ENCODE results near the gene COQ10A.

Gene COQ10A

DNA sequence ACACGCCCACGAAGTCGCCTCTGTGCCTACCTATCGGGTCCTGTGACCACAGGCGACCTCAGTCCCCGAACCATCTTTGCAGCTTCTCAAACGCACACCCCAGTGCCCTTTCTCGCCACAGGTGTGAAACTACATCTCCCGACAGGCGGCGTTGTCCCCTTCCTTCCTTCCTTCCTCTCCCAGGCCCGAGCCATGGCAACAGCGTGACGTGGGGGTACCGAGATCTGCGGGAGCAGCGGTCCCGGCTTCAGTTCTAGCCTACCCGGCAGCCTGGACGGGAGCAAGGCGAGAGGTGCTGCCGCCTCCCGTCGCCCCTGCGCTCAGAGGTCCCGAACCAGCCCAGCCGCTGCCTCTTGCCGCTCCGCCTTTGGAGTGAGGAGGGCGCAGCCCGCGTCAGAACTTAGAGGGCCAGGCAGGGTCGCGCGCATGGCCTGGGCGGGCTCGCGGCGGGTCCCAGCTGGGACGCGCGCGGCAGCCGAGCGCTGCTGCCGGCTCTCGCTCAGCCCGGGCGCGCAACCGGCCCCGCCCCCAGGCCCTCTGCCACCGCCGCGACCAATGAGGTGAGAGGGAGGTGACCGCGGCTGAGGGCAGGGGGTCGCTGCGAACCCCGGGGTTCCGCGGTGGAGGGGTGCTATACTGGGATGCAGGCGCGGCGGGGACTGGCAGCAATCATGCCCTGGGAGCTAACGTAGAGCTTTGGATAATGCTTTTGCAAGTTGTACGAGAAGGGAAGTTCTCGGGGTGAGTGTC lies at the start of gene COQ10A:
COQ10A (plus strand) TSS at position 250 of the 750 bp plus-strand sequence; CDS start at position 427, 177 bp downstream.
- peak within 1 kb of the TSS; percentile 65 to 91 for H3K9ac ChIP-seq (ENCODE audit: low read length in 2 of 2)
- H3K27ac ChIP-seq (ENCODE audit: low read length): peak within 1 kb of the TSS; percentile 92
- H3K4me1 ChIP-seq (ENCODE audit: control insufficient read depth, insufficient read depth, low read length): peaks cover 19% of the 10 kb centered on the region
- no peaks in the 10 kb centered on the region for H3K9me3 ChIP-seq (ENCODE audit: control insufficient read depth in 2 of 2, low read length in 2 of 2)
- peaks cover 12 to 14% of the 10 kb centered on the region in 2 donors for H3K36me3 ChIP-seq (ENCODE audit: control insufficient read depth in 2 of 2, insufficient read depth in 2 of 2, low read length in 2 of 2)
- no peaks in the 10 kb centered on the region for H3K27me3 ChIP-seq (ENCODE audit: control insufficient read depth in 1 of 2, insufficient read depth in 2 of 2, low read length in 2 of 2)
- peak within 1 kb of the TSS; percentile 56 to 86 for H3K4me3 ChIP-seq (ENCODE audit: low read length in 2 of 2)

- Histone ChIP-seq H3K27me3 (ENCODE audit: control insufficient read depth in 1 of 2, insufficient read depth in 2 of 2, low read length in 2 of 2) (no peaks in the 10 kb centered on the region), H3K4me1 (ENCODE audit: control insufficient read depth, insufficient read depth, low read length) (peaks cover 41% of the 10 kb centered on the region), H3K36me3 (ENCODE audit: control insufficient read depth in 2 of 2, insufficient read depth in 2 of 2, low read length in 2 of 2) (peaks cover 11 to 12% of the 10 kb centered on the region in 2 donors), H3K9me3 (ENCODE audit: control insufficient read depth in 2 of 2, low read length in 2 of 2) (no peaks in the 10 kb centered on the region), H3K27ac (ENCODE audit: low read length) (no peak overlapping the region), H3K9ac (ENCODE audit: low read length in 2 of 2) (no peak overlapping the region), H3K4me3 (ENCODE audit: low read length in 2 of 2) (no peak overlapping the region)
Observed at GRCh38 chr12:56219840-56220239, 46.9 kb upstream of the COQ10A start.

- Histone ChIP-seq H3K36me3 (ENCODE audit: control insufficient read depth in 2 of 2, insufficient read depth in 2 of 2, low read length in 2 of 2) (peaks cover 5 to 12% of the 10 kb centered on the region in 2 donors), H3K27me3 (ENCODE audit: control insufficient read depth in 1 of 2, insufficient read depth in 2 of 2, low read length in 2 of 2) (no peaks in the 10 kb centered on the region), H3K27ac (ENCODE audit: low read length) (peak overlapping the region; percentile 97), H3K4me3 (ENCODE audit: low read length in 2 of 2) (peak overlapping the region; percentile 85 to 87), H3K9ac (ENCODE audit: low read length in 2 of 2) (peak overlapping the region; percentile 92 to 93), H3K4me1 (ENCODE audit: control insufficient read depth, insufficient read depth, low read length) (peaks cover 46% of the 10 kb centered on the region), H3K9me3 (ENCODE audit: control insufficient read depth in 2 of 2, low read length in 2 of 2) (no peaks in the 10 kb centered on the region)
Observed at GRCh38 chr12:56220611-56221231, 46.0 kb upstream of the COQ10A start.

- H3K4me1 ChIP-seq (ENCODE audit: control insufficient read depth, insufficient read depth, low read length): peaks cover 46% of the 10 kb centered on the region
- H3K27me3 ChIP-seq (ENCODE audit: control insufficient read depth in 1 of 2, insufficient read depth in 2 of 2, low read length in 2 of 2): no peaks in the 10 kb centered on the region
- peak overlapping the region; percentile 85 to 87 for H3K4me3 ChIP-seq (ENCODE audit: low read length in 2 of 2)
- H3K9ac ChIP-seq (ENCODE audit: low read length in 2 of 2): peak overlapping the region; percentile 92 to 93
- no peaks in the 10 kb centered on the region for H3K9me3 ChIP-seq (ENCODE audit: control insufficient read depth in 2 of 2, low read length in 2 of 2)
- peak overlapping the region; percentile 97 for H3K27ac ChIP-seq (ENCODE audit: low read length)
- H3K36me3 ChIP-seq (ENCODE audit: control insufficient read depth in 2 of 2, insufficient read depth in 2 of 2, low read length in 2 of 2): peaks cover 4 to 11% of the 10 kb centered on the region in 2 donors
Observed at GRCh38 chr12:56221232-56221756, 45.4 kb upstream of the COQ10A start.

- Histone ChIP-seq H3K4me3 (ENCODE audit: low read length in 2 of 2) (peak within 1 kb of the TSS; percentile 85 to 87), H3K27ac (ENCODE audit: low read length) (peak within 1 kb of the TSS; percentile 97), H3K27me3 (ENCODE audit: control insufficient read depth in 1 of 2, insufficient read depth in 2 of 2, low read length in 2 of 2) (no peaks in the 10 kb centered on the region), H3K9me3 (ENCODE audit: control insufficient read depth in 2 of 2, low read length in 2 of 2) (no peaks in the 10 kb centered on the region), H3K36me3 (ENCODE audit: control insufficient read depth in 2 of 2, insufficient read depth in 2 of 2, low read length in 2 of 2) (peaks cover 0 to 7% of the 10 kb centered on the region in 2 donors), H3K9ac (ENCODE audit: low read length in 2 of 2) (peak within 1 kb of the TSS; percentile 92 to 93), H3K4me1 (ENCODE audit: control insufficient read depth, insufficient read depth, low read length) (peaks cover 46% of the 10 kb centered on the region)
Observed at GRCh38 chr12:56221757-56222530, 44.8 kb upstream of the COQ10A start, which contains the start of gene RNF41. Gene RNF41 (minus strand): TSS chr12:56221922. CDS start chr12:56214047, 7,875 bp downstream.

DNA sequence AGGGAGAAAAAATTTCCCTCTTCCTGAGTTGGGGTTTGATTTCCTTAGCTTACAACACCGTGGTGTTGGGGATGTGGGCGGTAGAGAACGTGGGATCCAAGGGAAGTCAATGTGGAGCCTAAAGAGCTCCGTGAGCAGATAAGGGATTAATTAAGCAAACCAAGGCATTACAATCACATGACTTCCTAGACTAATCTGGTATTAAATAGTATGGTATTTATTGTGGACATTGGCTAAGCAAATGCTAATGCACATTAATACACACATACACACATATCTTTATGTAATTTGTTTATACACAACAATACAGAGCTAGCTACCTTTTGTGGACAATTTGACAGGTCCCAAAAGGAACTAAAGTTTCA lies 44.2 kb upstream of the COQ10A start:
- Histone ChIP-seq H3K4me1 (ENCODE audit: control insufficient read depth, insufficient read depth, low read length) (peaks cover 46% of the 10 kb centered on the region), H3K27me3 (ENCODE audit: control insufficient read depth in 1 of 2, insufficient read depth in 2 of 2, low read length in 2 of 2) (no peaks in the 10 kb centered on the region), H3K9ac (ENCODE audit: low read length in 2 of 2) (peak overlapping the region; percentile 92 to 93), H3K4me3 (ENCODE audit: low read length in 2 of 2) (peak overlapping the region; percentile 85 to 87), H3K27ac (ENCODE audit: low read length) (peak overlapping the region; percentile 97), H3K9me3 (ENCODE audit: control insufficient read depth in 2 of 2, low read length in 2 of 2) (no peaks in the 10 kb centered on the region), H3K36me3 (ENCODE audit: control insufficient read depth in 2 of 2, insufficient read depth in 2 of 2, low read length in 2 of 2) (peaks cover 0 to 7% of the 10 kb centered on the region in 2 donors)

DNA sequence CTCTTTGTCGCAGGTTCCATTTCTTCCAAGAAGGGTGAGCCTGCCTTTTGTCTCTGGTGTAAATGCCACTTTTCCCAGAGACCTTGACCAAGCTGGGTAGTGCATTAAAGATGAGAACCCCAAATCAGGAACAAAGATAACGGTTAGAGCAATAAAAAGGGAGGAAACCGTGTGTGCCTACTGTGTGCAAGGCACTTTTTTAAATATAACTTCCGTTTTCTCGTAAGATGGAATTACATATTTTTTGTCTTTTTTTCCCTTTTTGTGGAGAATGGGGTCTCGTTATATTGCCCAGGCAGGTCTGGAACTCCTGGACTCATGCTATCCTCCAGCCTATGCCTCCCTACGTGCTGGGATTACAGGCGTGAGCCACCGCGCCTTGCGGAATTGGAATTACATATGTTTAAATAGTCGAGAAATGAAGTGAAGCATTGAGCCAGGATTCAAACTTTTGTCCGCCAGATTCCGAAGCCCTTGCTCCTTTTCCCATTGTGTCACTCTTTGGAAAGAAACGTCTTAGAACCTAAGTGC lies 43.1 kb upstream of the COQ10A start:
- peak overlapping the region; percentile 84 for H3K27ac ChIP-seq (ENCODE audit: low read length)
- H3K36me3 ChIP-seq (ENCODE audit: control insufficient read depth in 2 of 2, insufficient read depth in 2 of 2, low read length in 2 of 2): peaks cover 0 to 7% of the 10 kb centered on the region in 2 donors
- H3K27me3 ChIP-seq (ENCODE audit: control insufficient read depth in 1 of 2, insufficient read depth in 2 of 2, low read length in 2 of 2): no peaks in the 10 kb centered on the region
- H3K9ac ChIP-seq (ENCODE audit: low read length in 2 of 2): peak overlapping the region; percentile 55 to 74
- H3K9me3 ChIP-seq (ENCODE audit: control insufficient read depth in 2 of 2, low read length in 2 of 2): no peaks in the 10 kb centered on the region
- peaks cover 46% of the 10 kb centered on the region for H3K4me1 ChIP-seq (ENCODE audit: control insufficient read depth, insufficient read depth, low read length)
- H3K4me3 ChIP-seq (ENCODE audit: low read length in 2 of 2): peak overlapping the region; percentile 72 to 84

DNA sequence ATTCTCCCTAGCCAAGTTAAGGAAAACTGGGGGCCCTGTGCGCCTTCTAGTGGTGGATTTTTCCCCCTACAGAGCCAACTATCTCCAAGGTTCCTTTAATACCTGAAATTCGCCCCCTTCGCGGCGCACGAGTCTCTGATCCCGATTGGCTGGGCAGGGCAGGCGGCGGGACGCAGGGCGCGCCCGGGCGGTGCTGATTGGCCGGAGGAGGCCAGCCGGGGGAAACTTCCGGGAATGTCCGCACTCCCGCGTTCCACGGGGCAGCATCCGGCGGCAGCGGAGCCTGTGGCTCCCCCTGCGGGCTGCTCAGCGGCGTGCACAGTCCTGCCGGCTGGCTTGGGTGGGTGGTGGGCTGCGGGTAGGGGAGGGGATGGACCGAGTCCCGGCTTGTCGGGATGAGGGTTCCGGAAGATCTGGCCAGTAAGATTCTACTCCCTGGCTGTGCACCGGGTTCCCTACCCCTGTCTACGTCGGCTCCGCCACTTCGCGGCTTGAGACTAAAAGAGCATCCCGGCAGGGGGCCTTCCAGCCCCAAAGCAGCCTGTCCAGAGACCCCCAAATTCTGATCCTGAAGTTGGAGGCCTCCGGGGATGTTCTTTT lies 42.5 kb upstream of the COQ10A start, which contains the start of gene NABP2:
NABP2 (plus strand) TSS at position 241 of the 600 bp plus-strand sequence. CDS start 515 bp downstream, outside the sequence.
- peak within 1 kb of the TSS; percentile 81 to 88 for H3K9ac ChIP-seq (ENCODE audit: low read length in 2 of 2)
- no peaks in the 10 kb centered on the region for H3K27me3 ChIP-seq (ENCODE audit: control insufficient read depth in 1 of 2, insufficient read depth in 2 of 2, low read length in 2 of 2)
- H3K4me1 ChIP-seq (ENCODE audit: control insufficient read depth, insufficient read depth, low read length): peaks cover 46% of the 10 kb centered on the region
- peak within 1 kb of the TSS; percentile 84 for H3K27ac ChIP-seq (ENCODE audit: low read length)
- H3K9me3 ChIP-seq (ENCODE audit: control insufficient read depth in 2 of 2, low read length in 2 of 2): no peaks in the 10 kb centered on the region
- H3K36me3 ChIP-seq (ENCODE audit: control insufficient read depth in 2 of 2, insufficient read depth in 2 of 2, low read length in 2 of 2): peaks cover 0 to 9% of the 10 kb centered on the region in 2 donors
- H3K4me3 ChIP-seq (ENCODE audit: low read length in 2 of 2): peak within 1 kb of the TSS; percentile 84 to 89

DNA sequence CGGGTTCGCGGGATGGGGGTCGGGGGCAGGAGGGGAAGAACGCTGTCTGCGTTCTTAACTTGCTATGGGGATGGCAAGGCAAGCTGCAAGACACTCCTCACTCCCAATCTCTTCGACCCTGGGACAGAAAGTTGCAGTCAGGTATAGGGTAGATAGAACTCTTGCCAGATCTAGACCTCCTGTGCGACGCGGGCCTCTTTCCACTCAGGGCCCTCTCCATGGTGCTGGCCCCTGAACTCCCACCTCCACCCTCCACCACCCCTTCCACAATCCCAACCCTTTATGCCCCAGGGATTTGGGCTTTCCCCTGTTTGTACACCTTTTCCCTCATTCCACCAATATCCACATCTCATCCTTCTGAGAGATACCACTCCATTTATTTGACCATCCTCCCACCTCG lies 41.8 kb upstream of the COQ10A start:
- H3K9me3 ChIP-seq (ENCODE audit: control insufficient read depth in 2 of 2, low read length in 2 of 2): no peaks in the 10 kb centered on the region
- peak overlapping the region; percentile 84 to 89 for H3K4me3 ChIP-seq (ENCODE audit: low read length in 2 of 2)
- peak overlapping the region; percentile 81 to 88 for H3K9ac ChIP-seq (ENCODE audit: low read length in 2 of 2)
- no peaks in the 10 kb centered on the region for H3K27me3 ChIP-seq (ENCODE audit: control insufficient read depth in 1 of 2, insufficient read depth in 2 of 2, low read length in 2 of 2)
- peaks cover 0 to 10% of the 10 kb centered on the region in 2 donors for H3K36me3 ChIP-seq (ENCODE audit: control insufficient read depth in 2 of 2, insufficient read depth in 2 of 2, low read length in 2 of 2)
- H3K27ac ChIP-seq (ENCODE audit: low read length): peak overlapping the region; percentile 84
- H3K4me1 ChIP-seq (ENCODE audit: control insufficient read depth, insufficient read depth, low read length): peaks cover 40% of the 10 kb centered on the region
